HepG2 (cell line): ENCODE measurements around the gene MUL1. TPM values are rescaled to one million over a fixed set of nuclear protein-coding genes. Genes with fewer than 3 reads are reported as not detected.

Source experiments
- ARNT2 ChIP-seq: sonication (generic); formaldehyde crosslinking; IDR thresholded peaks from 2 replicates; pipeline ENCODE4 v1.8.0; 2022; ENCODE audit warnings: mild to moderate bottlenecking, low read depth, missing genetic modification reagents, moderate library complexity
- ATF1 ChIP-seq: IDR thresholded peaks from 2 replicates; pipeline ENCODE4 v1.6.1; 2016; ENCODE audit warnings: mild to moderate bottlenecking, control low read depth
- ATF7-NPFF ChIP-seq: sonication (generic); formaldehyde crosslinking; IDR thresholded peaks from 2 replicates; pipeline ENCODE4 v1.8.1; 2023; ENCODE audit warnings: mild to moderate bottlenecking, low read depth, missing genetic modification reagents, moderate library complexity
- CAMTA2 ChIP-seq: sonication (generic); formaldehyde crosslinking; IDR thresholded peaks from 2 replicates; pipeline ENCODE4 v1.4.0; 2020; ENCODE audit warnings: mild to moderate bottlenecking, missing genetic modification reagents, borderline replicate concordance
- CBFB ChIP-seq: sonication (generic); formaldehyde crosslinking; IDR thresholded peaks from 2 replicates; pipeline ENCODE4 v1.4.0; 2020; ENCODE audit warnings: missing genetic modification reagents
- CENPT ChIP-seq: sonication (generic); formaldehyde crosslinking; IDR thresholded peaks from 2 replicates; pipeline ENCODE4 v1.8.0; 2022; ENCODE audit warnings: low read depth, mild to moderate bottlenecking, moderate library complexity, missing genetic modification reagents
- DNMT1 ChIP-seq: sonication (generic); formaldehyde crosslinking; IDR thresholded peaks from 2 replicates; pipeline ENCODE4 v1.5.1; 2020; ENCODE audit warnings: mild to moderate bottlenecking, missing genetic modification reagents
- GMEB2 ChIP-seq: IDR thresholded peaks from 2 replicates; pipeline ENCODE4 v1.6.1; 2016; ENCODE audit warnings: missing biosample characterization, missing genetic modification reagents, low read depth
- HDAC1 ChIP-seq: sonication (generic); formaldehyde crosslinking; IDR thresholded peaks from 2 replicates; pipeline ENCODE4 v1.5.1; 2020; ENCODE audit warnings: mild to moderate bottlenecking, missing genetic modification reagents
- IKZF1 ChIP-seq: fragments of 450-650 bp; IDR thresholded peaks from 2 replicates; pipeline ENCODE4 v1.7.1; 2016
- KDM3A ChIP-seq: IDR thresholded peaks from 2 replicates; pipeline ENCODE4 v1.6.1; 2018; ENCODE audit warnings: low read depth, missing compliant biosample characterization
- KLF9 ChIP-seq: IDR thresholded peaks from 2 replicates; pipeline ENCODE4 v1.6.1; 2016; ENCODE audit warnings: low read depth
- MED1 ChIP-seq: sonication (generic); formaldehyde crosslinking; IDR thresholded peaks from 2 replicates; pipeline ENCODE4 v1.4.0; 2020; ENCODE audit warnings: missing genetic modification reagents
- MTF1 ChIP-seq: sonication (generic); formaldehyde crosslinking; IDR thresholded peaks from 2 replicates; pipeline ENCODE4 v1.5.0; 2020; ENCODE audit warnings: missing genetic modification reagents
- PHF8 ChIP-seq: sonication (generic); formaldehyde crosslinking; IDR thresholded peaks from 2 replicates; pipeline ENCODE4 v1.5.0; 2020; ENCODE audit warnings: missing genetic modification reagents
- RNF2 ChIP-seq: fragments of 450-650 bp; conservative IDR thresholded peaks from 2 replicates; pipeline ENCODE4 v1.6.1; 2016; ENCODE audit warnings: low read depth
- SKI ChIP-seq: fragments of 450-650 bp; IDR thresholded peaks from one replicate; pipeline ENCODE4 v1.6.1; 2018; ENCODE audit warnings: mild to moderate bottlenecking; ENCODE audit not compliant: partially characterized antibody
- SSRP1 ChIP-seq: IDR thresholded peaks from 2 replicates; pipeline ENCODE4 v1.6.1; 2016; ENCODE audit warnings: control low read depth
- ZBTB10 ChIP-seq: sonication (generic); formaldehyde crosslinking; IDR thresholded peaks from 2 replicates; pipeline ENCODE4 v1.4.0; 2020; ENCODE audit warnings: missing genetic modification reagents, borderline replicate concordance
- ZBTB3 ChIP-seq: sonication (generic); formaldehyde crosslinking; IDR thresholded peaks from 2 replicates; pipeline ENCODE4 v1.4.0; 2020; ENCODE audit warnings: low read depth, mild to moderate bottlenecking, moderate library complexity, missing genetic modification reagents, borderline replicate concordance
- ZNF224 ChIP-seq: sonication (generic); formaldehyde crosslinking; IDR thresholded peaks from 2 replicates; pipeline ENCODE4 v1.5.0; 2020; ENCODE audit warnings: mild to moderate bottlenecking, missing genetic modification reagents
- ZNF605 ChIP-seq: sonication (generic); formaldehyde crosslinking; IDR thresholded peaks from 2 replicates; pipeline ENCODE4 v1.8.0; 2022; ENCODE audit warnings: mild to moderate bottlenecking, missing genetic modification reagents
- ZNF616 ChIP-seq: sonication (generic); formaldehyde crosslinking; IDR thresholded peaks from 2 replicates; pipeline ENCODE4 v1.5.0; 2020; ENCODE audit warnings: low read depth, mild to moderate bottlenecking, missing genetic modification reagents
- ZNF709 ChIP-seq: sonication (generic); formaldehyde crosslinking; IDR thresholded peaks from 2 replicates; pipeline ENCODE4 v1.5.0; 2020; ENCODE audit warnings: mild to moderate bottlenecking, missing genetic modification reagents
- ZNF75D ChIP-seq: sonication (generic); formaldehyde crosslinking; IDR thresholded peaks from 2 replicates; pipeline ENCODE4 v1.8.1; 2023; ENCODE audit warnings: missing genetic modification reagents, mild to moderate bottlenecking, borderline replicate concordance
- ZNF790 ChIP-seq: sonication (generic); formaldehyde crosslinking; IDR thresholded peaks from 2 replicates; pipeline ENCODE4 v1.8.0; 2022; ENCODE audit warnings: missing genetic modification reagents, mild to moderate bottlenecking, borderline replicate concordance
- ZSCAN22 ChIP-seq: sonication (generic); formaldehyde crosslinking; IDR thresholded peaks from 2 replicates; pipeline ENCODE4 v1.4.0; 2020; ENCODE audit warnings: mild to moderate bottlenecking, missing genetic modification reagents
- ZUFSP ChIP-seq: sonication (generic); formaldehyde crosslinking; IDR thresholded peaks from 2 replicates; pipeline ENCODE4 v1.9.0; 2021; ENCODE audit warnings: missing genetic modification reagents, mild to moderate bottlenecking, borderline replicate concordance
- polyA plus RNA-seq, 8 experiments: library from polyadenylated mRNA; depleted of rRNA in 3 of 8; stranded (reverse) in 7 of 8; unstranded in 1 of 8; fragments of >200 nt; fragmentation: Illumina TruSeq in 4 of 8; extraction: Trizol in 4 of 8; gene quantifications; 2 replicates each; pipeline versions ENCODE4 v1.2.1 to v1.2.3, GENCODE V29; 2011 to 2016; ENCODE audit warnings: low read depth in 4 of 8, missing spikeins in 1 of 8, mixed read lengths in 1 of 8; ENCODE audit not compliant: insufficient read depth in 1 of 8
- total RNA-seq, 5 experiments: library from RNA; depleted of rRNA; stranded (reverse); fragments of >200 nt; fragmentation: Illumina TruSeq; extraction: Trizol; gene quantifications; 2 replicates each; pipeline ENCODE4 v1.2.3, GENCODE V29; 2016; ENCODE audit warnings: low read depth in 1 of 5

MUL1 gene
- total and polyA plus RNA-seq, 2 of the 13 experiments (the other 11 are each of a cell fraction or from before 2014, with no cell fraction given), result 21.5 to 26.5 TPM

GRCh38 chr1:20483833-20484518 is 24.0 kb downstream of the MUL1 start (continued):
- TF ChIP-seq CBFB (CRISPR knock-in tag) (no peak), ATF1 (CRISPR knock-in tag) (no peak), ZNF75D (no peak), KLF9 (no peak), ZNF790 (CRISPR knock-in tag) (no peak), ZNF709 (CRISPR knock-in tag) (no peak), ZSCAN22 (CRISPR knock-in tag) (no peak), ATF7-NPFF (CRISPR knock-in tag) (0 out of 2 replicates have a peak, but pooled peaks have one; percentile 49), SSRP1 (CRISPR knock-in tag) (peak; percentile 82; the same call in 1 of the 2 replicates), MTF1 (CRISPR knock-in tag) (no peak), RNF2 (no peak), ARNT2 (no peak), MED1 (CRISPR knock-in tag) (peak; percentile 46), ZNF605 (CRISPR knock-in tag) (no peak), ZBTB10 (no peak), CAMTA2 (CRISPR knock-in tag) (no peak), IKZF1 (no peak), ZNF616 (CRISPR knock-in tag) (no peak), CENPT (CRISPR knock-in tag) (no peak), SKI (no peak), ZBTB3 (CRISPR knock-in tag) (no peak), DNMT1 (CRISPR knock-in tag) (no peak), ZUFSP (CRISPR knock-in tag) (no peak), ZNF224 (CRISPR knock-in tag) (no peak), GMEB2 (CRISPR knock-in tag) (no peak), PHF8 (CRISPR knock-in tag) (peak; percentile 64), HDAC1 (CRISPR knock-in tag) (peak; percentile 51), KDM3A (CRISPR knock-in tag) (no peak)
